OCI-LY7 (cell line): ENCODE measurements around the gene ESRRG. TPM values are rescaled to one million over a fixed set of nuclear protein-coding genes. Genes with fewer than 3 reads are reported as not detected.

Experiments used
- BruUV-seq: library from RNA; stranded (reverse); fragments of 400-500 nt; replicated peaks from 2 replicates; lab custom pipeline; 2021; lab: Mats Ljungman, UMichigan
- CTCF ChIA-PET: fragments of 300-600 bp; sonication (Branson Sonifier 250); formaldehyde crosslinking; loops from one replicate; lab custom pipeline; 2022; ENCODE audit warnings: antibody characterized with exemption; ENCODE audit not compliant: unreplicated experiment; lab: Charles Lee
- POLR2A ChIA-PET: fragments of 300-600 bp; sonication (Branson Sonifier 250); formaldehyde crosslinking; loops from one replicate; lab custom pipeline; 2022; ENCODE audit warnings: antibody characterized with exemption; lab: Charles Lee
- DNase-seq: peaks from one replicate; pipeline ENCODE4 v3.0.0-alpha.2; 2015; ENCODE audit warnings: low spot score
- H2AFZ ChIP-seq: fragments of 200-600 bp; sonication (generic), shearing (Covaris generic); 2 replicates; pipeline ENCODE4 v1.6.1; 2014; ENCODE audit warnings: mild to moderate bottlenecking, antibody characterized with exemption, low read length, moderate library complexity
- H3K27ac ChIP-seq: fragments of 200-600 bp; sonication (generic); 2 replicates; pipeline ENCODE4 v1.5.1; 2014; ENCODE audit warnings: mixed run types, low read depth, mild to moderate bottlenecking, moderate library complexity, low read length, inconsistent platforms; ENCODE audit not compliant: poor library complexity, severe bottlenecking
- H3K36me3 ChIP-seq: fragments of 200-600 bp; sonication (generic); 2 replicates; pipeline ENCODE4 v1.6.1; 2014; ENCODE audit warnings: mild to moderate bottlenecking, antibody characterized with exemption, low read length, moderate library complexity, mixed read lengths; ENCODE audit not compliant: insufficient read depth
- H3K4me1 ChIP-seq: fragments of 200-600 bp; sonication (generic); 2 replicates; pipeline ENCODE4 v1.5.1; 2014; ENCODE audit warnings: mild to moderate bottlenecking, low read length; ENCODE audit not compliant: insufficient read depth, poor library complexity, severe bottlenecking
- H3K4me2 ChIP-seq: fragments of 200-600 bp; sonication (generic); 2 replicates; pipeline ENCODE4 v1.6.1; 2014; ENCODE audit warnings: mild to moderate bottlenecking, low read length
- H3K4me3 ChIP-seq: fragments of 200-600 bp; sonication (generic); 2 replicates; pipeline ENCODE4 v1.5.1; 2014; ENCODE audit warnings: mild to moderate bottlenecking, low read depth, low read length; ENCODE audit not compliant: poor library complexity, severe bottlenecking
- H3K79me2 ChIP-seq: fragments of 200-600 bp; sonication (generic); 2 replicates; pipeline ENCODE4 v1.6.1; 2016; ENCODE audit warnings: low read depth, mild to moderate bottlenecking, low read length, moderate library complexity, mixed read lengths; ENCODE audit not compliant: insufficient read depth
- H3K9me2 ChIP-seq: fragments of 200-600 bp; sonication (generic); 2 replicates; pipeline ENCODE4 v1.6.1; 2016; ENCODE audit warnings: mild to moderate bottlenecking, low read length, mixed read lengths; ENCODE audit not compliant: insufficient read depth
- H3K9me3 ChIP-seq: fragments of 200-600 bp; sonication (generic); 2 replicates; pipeline ENCODE4 v1.6.1; 2014; ENCODE audit warnings: mild to moderate bottlenecking, mixed run types, low read length, mixed read lengths
- H4K20me1 ChIP-seq: fragments of 200-600 bp; sonication (generic); 2 replicates; pipeline ENCODE4 v1.6.1; 2014; ENCODE audit warnings: mild to moderate bottlenecking, antibody characterized with exemption, low read length, moderate library complexity, mixed read lengths; ENCODE audit not compliant: insufficient read depth
- CTCF ChIP-seq: fragments of 200-600 bp; sonication (generic); conservative IDR thresholded peaks from 2 replicates; pipeline ENCODE4 v1.5.1; 2014; ENCODE audit warnings: mild to moderate bottlenecking, antibody characterized with exemption, low read length, moderate library complexity, mixed read lengths
- EZH2phosphoT487 ChIP-seq: fragments of 200-600 bp; sonication (generic); IDR thresholded peaks from 2 replicates; pipeline ENCODE4 v1.6.1; 2018; ENCODE audit warnings: low read depth, borderline replicate concordance, mild to moderate bottlenecking, mixed run types, antibody characterized with exemption, low read length, moderate library complexity, mixed read lengths
- intact Hi-C: fragments of 100-400 bp; cut with micrococcal nuclease; formaldehyde crosslinking; loops from one replicate; pipeline ENCODE4 v1.10.0; 2022; ENCODE audit not compliant: unreplicated experiment
- total RNA-seq, 2 experiments: library from RNA; depleted of rRNA in 1 of 2; stranded (reverse); fragments of >200 nt in 1 of 2; shearing (Covaris generic) in 1 of 2; gene quantifications; 2 replicates each; pipeline ENCODE4 v1.2.3, GENCODE V29; 2014 to 2022

Gene ESRRG
- total RNA-seq, 2 experiments from 2014 or later: not detected

GRCh38 chr1:216542741-216543140 is 180.5 kb downstream of the ESRRG start:
- BruUV-seq: no TSS peak

GRCh38 chr1:216542263-216542662 is 181.0 kb downstream of the ESRRG start:
- Histone ChIP-seq H3K9me2 (no peaks in the 10 kb centered on the region), H3K27ac (no peak overlapping the region), H3K36me3 (no peaks in the 10 kb centered on the region), H2AFZ (no peak overlapping the region), H3K9me3 (no peaks in the 10 kb centered on the region), H3K4me2 (no peak overlapping the region), H3K4me3 (no peak overlapping the region), H4K20me1 (no peaks in the 10 kb centered on the region), H3K4me1 (no peaks in the 10 kb centered on the region), H3K79me2 (no peaks in the 10 kb centered on the region)
- CTCF ChIA-PET: no interaction called here
- POLR2A ChIA-PET: interaction anchor here (1.2 to 1.9 kb wide), 2 partner anchors 9 to 14 kb away, joined by 4 read pairs; no protein-coding TSS in a partner anchor
- no peak for TF ChIP-seq CTCF
- no peak for TF ChIP-seq EZH2phosphoT487
- intact Hi-C loops: no loop called here
- DNase-seq: no peak
- BruUV-seq: no TSS peak

More at GRCh38 chr1:216542741-216543140, 180.5 kb downstream of the ESRRG start:
- H3K4me1 ChIP-seq: no peaks in the 10 kb centered on the region
- no peak overlapping the region for H3K4me3 ChIP-seq
- intact Hi-C loops: no loop called here
- POLR2A ChIA-PET: interaction anchor here (1.2 to 1.9 kb wide), 2 partner anchors 8 to 14 kb away, joined by 4 read pairs; no protein-coding TSS in a partner anchor
- CTCF ChIA-PET: no interaction called here
- no peaks in the 10 kb centered on the region for H3K79me2 ChIP-seq
- H4K20me1 ChIP-seq: no peaks in the 10 kb centered on the region
- no peak overlapping the region for H2AFZ ChIP-seq
- H3K4me2 ChIP-seq: no peak overlapping the region
- H3K27ac ChIP-seq: no peak overlapping the region
- TF ChIP-seq EZH2phosphoT487 (no peak), CTCF (no peak)
- no peaks in the 10 kb centered on the region for H3K9me3 ChIP-seq
- no peaks in the 10 kb centered on the region for H3K36me3 ChIP-seq
- DNase-seq: no peak
- no peaks in the 10 kb centered on the region for H3K9me2 ChIP-seq

GRCh38 chr1:216535751-216536150 is 187.5 kb downstream of the ESRRG start:
- H3K4me3 ChIP-seq: no peak overlapping the region
- intact Hi-C loops: no loop called here
- H3K4me2 ChIP-seq: no peak overlapping the region
- CTCF ChIA-PET: no interaction called here
- no peaks in the 10 kb centered on the region for H3K79me2 ChIP-seq
- no peaks in the 10 kb centered on the region for H3K9me3 ChIP-seq
- POLR2A ChIA-PET: no interaction called here
- no peak for TF ChIP-seq EZH2phosphoT487
- TF ChIP-seq CTCF: no peak
- H4K20me1 ChIP-seq: no peaks in the 10 kb centered on the region
- H3K4me1 ChIP-seq: peaks cover 4% of the 10 kb centered on the region
- H3K9me2 ChIP-seq: no peaks in the 10 kb centered on the region
- H2AFZ ChIP-seq: no peak overlapping the region
- H3K36me3 ChIP-seq: no peaks in the 10 kb centered on the region
- no peak for DNase-seq
- no peak overlapping the region for H3K27ac ChIP-seq
- no TSS peak for BruUV-seq
